RWPE2 (cell line): ENCODE measurements around the gene PKNOX2.

Experiments used
- ATAC-seq: fragments of 200-7000 bp; cut with Tn5 transposase; 3 replicates; pipeline ENCODE4 v1.9.1; 2021; ENCODE audit warnings: low read depth
- DNase-seq: peaks from one replicate; pipeline ENCODE4 v3.0.0-alpha.2; 2020; ENCODE audit warnings: low spot score
- H3K27ac ChIP-seq: fragments of 450-650 bp; 2 replicates; pipeline ENCODE4 v1.5.1; 2017; ENCODE audit warnings: mild to moderate bottlenecking; ENCODE audit not compliant: poor library complexity, severe bottlenecking
- H3K27me3 ChIP-seq: fragments of 250-450 bp; sonication (Bioruptor Pico); 2 replicates; pipeline ENCODE4 v1.5.1; 2021; ENCODE audit warnings: mild to moderate bottlenecking, moderate library complexity; ENCODE audit not compliant: insufficient read depth, poor library complexity, severe bottlenecking
- H3K36me3 ChIP-seq: fragments of 250-450 bp; sonication (Bioruptor Pico); 2 replicates; pipeline ENCODE4 v1.5.1; 2020; ENCODE audit warnings: low read depth, mild to moderate bottlenecking, moderate library complexity
- H3K4me1 ChIP-seq: fragments of 250-450 bp; sonication (Bioruptor Pico); 2 replicates; pipeline ENCODE4 v1.5.1; 2021; ENCODE audit warnings: mild to moderate bottlenecking, moderate library complexity; ENCODE audit not compliant: insufficient read depth, poor library complexity, severe bottlenecking
- H3K4me3 ChIP-seq: fragments of 250-450 bp; sonication (Bioruptor Pico); 2 replicates; pipeline ENCODE4 v1.5.1; 2021; ENCODE audit warnings: mild to moderate bottlenecking, moderate library complexity; ENCODE audit not compliant: severe bottlenecking
- H3K9me3 ChIP-seq: fragments of 250-450 bp; sonication (Bioruptor Pico); 2 replicates; pipeline ENCODE4 v1.5.1; 2021; ENCODE audit warnings: mild to moderate bottlenecking, moderate library complexity; ENCODE audit not compliant: severe bottlenecking
- CTCF ChIP-seq: fragments of 450-650 bp; IDR thresholded peaks from one replicate; pipeline ENCODE4 v1.5.1; 2017; ENCODE audit warnings: mild to moderate bottlenecking, moderate library complexity; ENCODE audit not compliant: poor library complexity, severe bottlenecking

Gene PKNOX2

GRCh38 chr11:125163431-125164063 is 1.0 kb upstream of the PKNOX2 start:
- Histone ChIP-seq H3K9me3 (no peaks in the 10 kb centered on the region), H3K4me3 (no peak overlapping the region), H3K27me3 (peaks cover 10% of the 10 kb centered on the region), H3K4me1 (no peaks in the 10 kb centered on the region), H3K36me3 (no peaks in the 10 kb centered on the region), H3K27ac (no peak overlapping the region)
- ATAC-seq: no peak
- no peak for TF ChIP-seq CTCF
- DNase-seq: peak; percentile 26

GRCh38 chr11:125164091-125164421 is 495 bp upstream of the PKNOX2 start:
- no peak for DNase-seq
- H3K27me3 ChIP-seq: peaks cover 10% of the 10 kb centered on the region
- H3K27ac ChIP-seq: no peak overlapping the region
- H3K9me3 ChIP-seq: no peaks in the 10 kb centered on the region
- no peaks in the 10 kb centered on the region for H3K4me1 ChIP-seq
- no peak overlapping the region for H3K4me3 ChIP-seq
- TF ChIP-seq CTCF: no peak
- no peak for ATAC-seq
- no peaks in the 10 kb centered on the region for H3K36me3 ChIP-seq

GRCh38 chr11:125165111-125165842 is 726 bp downstream of the PKNOX2 start:
- DNase-seq (no peak), ATAC-seq (peak; percentile 59)
- peak overlapping the region; percentile 42 for H3K4me3 ChIP-seq
- H3K4me1 ChIP-seq: no peaks in the 10 kb centered on the region
- peaks cover 10% of the 10 kb centered on the region for H3K27me3 ChIP-seq
- no peak for TF ChIP-seq CTCF
- H3K9me3 ChIP-seq: no peaks in the 10 kb centered on the region
- H3K27ac ChIP-seq: no peak overlapping the region
- H3K36me3 ChIP-seq: no peaks in the 10 kb centered on the region

- no peak for TF ChIP-seq CTCF
- Histone ChIP-seq H3K27me3 (peaks cover 10% of the 10 kb centered on the region), H3K4me1 (no peaks in the 10 kb centered on the region), H3K27ac (no peak overlapping the region), H3K9me3 (no peaks in the 10 kb centered on the region), H3K4me3 (peak overlapping the region; percentile 42), H3K36me3 (no peaks in the 10 kb centered on the region)
- DNase-seq: no peak
- no peak for ATAC-seq
Observed at GRCh38 chr11:125165843-125166763, 1.6 kb downstream of the PKNOX2 start.
